Measurements from ENCODE around the gene GSTA5.
"Not testable (repeated sequence)": the region's sequence is repeated elsewhere in the genome, so short reads cannot be mapped to it uniquely, and the experiment has no call there.

Gene GSTA5

DNA sequence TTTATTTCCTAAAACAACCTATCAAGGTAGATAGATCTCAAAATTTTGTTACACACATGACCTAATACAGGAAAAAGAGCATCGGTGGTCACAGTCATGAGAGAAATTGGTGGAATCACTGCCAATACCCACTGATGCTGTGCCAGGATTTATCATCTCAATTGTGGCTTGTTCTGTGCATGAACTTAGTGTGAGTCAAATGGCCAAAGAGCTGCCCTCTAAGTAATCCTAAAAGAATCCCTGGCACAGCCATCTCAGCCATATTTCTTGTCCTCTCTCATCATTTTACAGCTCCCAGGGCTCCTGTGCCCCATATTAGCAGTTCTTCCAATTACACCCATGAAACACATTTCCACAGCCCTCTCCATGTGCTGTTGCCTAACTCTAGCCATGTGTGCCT is 6.1 kb downstream of the GSTA5 start:
- DNase-seq (ENCODE audit: low read depth): no peak

DNA sequence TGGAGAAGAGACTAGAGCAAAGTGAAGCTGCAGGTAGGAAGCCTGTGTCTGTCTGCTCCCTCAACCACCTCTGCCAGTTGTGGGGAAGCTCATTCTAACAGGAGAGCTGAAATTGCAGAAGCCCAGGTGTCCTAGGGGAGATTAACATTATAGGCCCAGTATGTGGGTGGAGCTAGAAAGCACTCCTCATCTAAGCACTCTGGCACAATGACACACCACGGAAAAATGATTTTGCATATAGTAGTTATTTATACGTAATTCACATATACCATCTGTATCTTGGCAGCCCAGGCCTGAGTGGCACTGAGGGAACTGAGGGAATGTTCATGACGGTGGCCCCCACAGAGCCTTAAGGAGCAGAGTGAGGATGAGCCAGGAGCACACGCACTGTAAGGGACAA is 9.7 kb downstream of the GSTA5 start:
- DNase-seq (ENCODE audit: low read depth): not testable (repeated sequence)

DNA sequence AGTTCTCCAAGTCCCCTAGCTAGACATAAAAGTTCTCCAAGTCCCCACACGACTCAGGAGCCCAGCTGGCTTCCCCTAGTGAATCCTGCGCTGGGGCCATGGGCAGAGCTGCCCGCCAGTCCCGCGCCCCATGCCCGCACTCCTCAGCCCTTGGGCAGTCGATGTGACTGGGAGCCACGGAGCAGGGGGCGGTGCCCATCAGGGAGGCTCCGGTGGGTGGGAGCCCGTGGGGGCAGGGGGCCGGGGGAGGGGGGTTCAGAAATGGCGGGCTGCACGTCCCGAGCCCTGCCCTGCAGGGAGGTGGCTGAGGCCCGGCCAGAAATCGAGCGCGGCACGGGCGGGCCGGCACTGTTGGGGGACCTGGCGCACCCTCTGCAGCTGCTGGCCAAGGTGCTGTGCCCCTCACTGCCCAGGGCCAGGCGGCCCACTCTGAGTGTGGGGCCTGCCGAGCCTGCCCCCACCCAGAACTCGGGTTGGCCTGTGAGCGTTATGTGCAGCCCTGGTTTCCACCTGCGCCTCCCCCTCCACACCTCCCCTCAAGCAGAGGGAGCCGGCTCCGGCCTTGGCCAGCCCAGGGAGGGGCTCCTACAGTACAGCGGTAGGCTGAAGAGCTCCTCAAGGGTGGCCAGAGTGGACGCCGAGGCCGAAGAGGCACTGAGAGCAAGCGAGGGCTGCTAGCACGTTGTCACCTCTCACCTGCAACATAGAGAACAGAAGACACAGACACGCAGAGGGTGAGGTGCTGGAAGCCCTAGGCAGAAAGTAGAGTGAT is 11.4 kb downstream of the GSTA5 start:
- no peak for DNase-seq (ENCODE audit: low read depth)

DNA sequence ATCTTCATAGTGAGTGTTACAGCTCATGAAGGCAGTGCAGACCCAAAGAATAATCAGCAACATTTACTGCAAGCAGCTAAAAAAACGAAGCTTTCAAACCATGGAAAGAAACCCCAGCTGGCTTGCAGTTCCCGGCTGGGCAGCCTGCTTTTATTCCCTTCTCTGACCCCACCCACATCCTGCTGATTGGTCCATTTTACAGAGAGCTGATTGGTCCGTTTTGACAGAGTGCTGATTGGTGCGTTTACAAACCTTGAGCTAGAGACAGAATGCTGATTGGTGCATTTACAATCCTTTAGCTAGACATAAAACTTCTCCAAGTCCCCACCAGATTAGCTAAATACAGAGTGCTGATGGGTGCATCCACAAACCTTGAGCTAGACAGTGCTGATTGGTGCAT is 12.0 kb downstream of the GSTA5 start:
- DNase-seq (ENCODE audit: low read depth): not testable (repeated sequence)

DNA sequence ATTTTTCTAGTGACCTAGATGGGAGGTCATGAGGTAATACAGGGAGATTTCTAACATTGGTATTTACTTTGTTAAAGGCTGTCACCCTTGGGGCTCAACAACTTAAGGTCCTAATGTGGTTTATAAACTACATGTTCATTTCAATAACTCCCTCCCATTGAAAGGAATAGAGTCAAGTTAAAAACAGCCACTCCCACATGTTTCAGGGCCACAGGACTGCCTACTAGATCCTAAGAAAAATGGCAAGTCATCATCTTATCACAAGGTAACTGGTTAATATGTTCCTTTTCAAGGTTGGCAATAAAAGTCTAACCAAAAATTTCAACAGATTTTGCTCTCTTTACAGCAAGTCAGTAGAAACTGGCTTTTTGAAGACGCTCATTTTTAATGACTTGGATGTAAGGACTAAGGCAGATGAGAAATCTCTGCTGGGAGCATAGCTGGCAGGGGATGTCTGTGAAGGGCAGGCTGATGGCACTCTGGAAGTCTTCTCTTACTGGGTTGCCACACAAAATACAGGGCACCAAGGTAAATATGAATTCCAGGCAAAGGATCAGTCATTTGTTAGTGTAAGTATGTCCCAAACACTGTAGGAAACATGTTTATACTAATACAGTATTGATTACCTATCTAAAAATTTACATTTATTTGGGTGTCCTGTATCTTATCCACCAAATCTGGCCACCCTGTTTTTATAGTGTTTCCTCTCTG is 13.4 kb downstream of the GSTA5 start:
- DNase-seq (ENCODE audit: low read depth): not testable (repeated sequence)

DNA sequence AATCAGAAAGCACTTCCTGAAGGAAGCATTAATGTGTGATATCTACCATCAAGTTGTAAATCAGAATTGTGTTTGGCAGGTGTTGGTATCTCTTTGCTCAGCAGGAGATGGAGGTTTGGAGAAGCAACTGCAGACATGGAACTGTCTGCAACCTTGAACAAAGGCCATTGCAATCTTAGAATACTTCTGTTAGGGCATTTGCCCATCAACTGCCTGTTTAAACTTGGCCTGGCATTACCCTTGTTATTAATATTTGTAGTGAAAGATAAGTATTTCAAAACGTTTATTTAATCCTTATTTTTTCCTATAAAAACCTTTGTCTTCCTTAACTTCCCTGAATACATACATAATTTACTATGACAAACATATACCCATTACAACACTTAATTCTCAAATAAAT is 14.1 kb downstream of the GSTA5 start:
- no peak for DNase-seq (ENCODE audit: low read depth)

DNA sequence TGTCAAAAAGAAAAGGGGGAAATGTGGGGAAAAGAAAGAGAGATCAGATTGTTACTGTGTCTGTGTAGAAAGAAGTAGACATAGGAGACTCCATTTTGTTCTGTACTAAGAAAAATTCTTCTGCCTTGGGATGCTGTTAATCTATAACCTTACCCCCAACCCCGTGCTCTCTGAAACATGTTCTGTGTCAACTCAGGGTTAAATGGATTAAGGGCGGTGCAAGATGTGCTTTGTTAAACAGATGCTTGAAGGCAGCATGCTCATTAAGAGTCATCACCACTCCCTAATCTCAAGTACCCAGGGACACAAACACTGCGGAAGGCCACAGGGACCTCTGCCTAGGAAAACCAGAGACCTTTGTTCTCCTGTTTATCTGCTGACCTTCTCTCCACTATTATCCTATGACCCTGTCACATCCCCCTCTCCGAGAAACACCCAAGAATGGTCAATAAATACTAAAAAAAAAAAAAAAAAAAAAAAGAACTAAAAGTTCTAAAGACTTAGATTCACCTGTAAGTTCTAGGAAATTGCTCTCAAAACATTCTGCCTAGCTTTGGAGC is 14.6 kb downstream of the GSTA5 start:
- not testable (repeated sequence) for DNase-seq (ENCODE audit: low read depth)

DNA sequence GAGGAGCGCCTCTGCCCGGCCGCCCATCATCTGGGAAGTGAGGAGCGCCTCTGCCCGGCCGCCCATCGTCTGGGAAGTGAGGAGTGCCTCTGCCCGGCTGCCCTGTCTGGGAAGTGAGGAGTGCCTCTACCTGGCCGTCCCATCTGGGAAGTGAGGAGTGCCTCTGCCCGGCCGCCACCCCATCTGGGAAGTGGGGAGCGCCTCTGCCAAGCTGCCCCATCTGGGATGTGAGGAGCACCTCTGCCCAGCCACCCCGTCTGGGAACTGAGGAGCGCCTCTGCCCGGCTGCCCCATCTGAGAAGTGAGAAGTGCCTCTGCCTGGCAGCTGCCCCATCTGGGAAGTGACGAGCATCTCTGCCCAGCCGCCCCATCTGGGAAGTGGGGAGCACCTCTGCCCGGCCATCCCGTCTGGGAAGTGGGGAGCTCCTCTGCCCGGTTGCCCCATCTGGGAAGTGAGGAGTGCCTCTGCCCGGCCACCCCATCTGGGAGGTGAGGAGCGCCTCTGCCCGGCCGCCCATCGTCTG is 15.3 kb downstream of the GSTA5 start:
- not testable (repeated sequence) for DNase-seq (ENCODE audit: low read depth)

DNA sequence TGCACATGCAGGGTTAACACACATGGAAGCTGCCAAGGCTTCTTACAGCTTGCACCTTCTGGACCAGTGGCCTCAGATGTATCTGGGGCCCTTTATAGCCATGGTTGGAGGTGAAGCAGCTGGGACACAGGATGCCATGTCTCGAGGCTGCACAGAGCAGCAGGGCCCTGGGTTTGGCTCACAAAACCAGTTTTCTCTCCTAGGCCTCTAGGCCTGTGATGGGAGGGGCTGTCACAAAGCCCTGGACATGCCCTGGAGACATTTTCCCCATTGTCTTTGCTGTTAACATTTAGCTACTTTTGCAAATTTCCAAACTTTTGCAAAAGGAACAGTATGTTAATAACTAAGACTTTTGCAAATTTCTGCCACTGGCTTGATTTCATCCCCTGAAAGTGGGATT is 18.8 kb downstream of the GSTA5 start:
- no peak for DNase-seq (ENCODE audit: low read depth)

DNA sequence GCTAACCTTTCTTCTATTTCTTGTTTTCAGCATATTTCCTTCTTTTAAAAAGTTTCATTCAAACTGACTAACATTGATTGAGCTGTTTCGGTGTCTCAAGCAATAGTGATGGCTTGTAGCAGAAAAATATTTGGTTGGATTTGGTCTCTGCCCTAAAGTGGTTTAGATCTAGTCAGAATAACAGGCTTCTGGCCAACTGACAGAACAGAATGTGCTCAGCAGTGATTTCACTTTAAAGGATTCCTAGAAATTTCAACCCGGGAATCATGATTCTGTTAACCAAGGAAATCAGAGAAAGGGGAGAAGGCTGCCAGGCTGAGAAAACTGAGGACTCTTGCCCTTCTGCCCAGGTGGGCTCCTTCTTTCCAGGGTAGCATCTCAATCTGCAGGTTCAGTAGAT is 20.4 kb downstream of the GSTA5 start:
- DNase-seq (ENCODE audit: low read depth): no peak

DNA sequence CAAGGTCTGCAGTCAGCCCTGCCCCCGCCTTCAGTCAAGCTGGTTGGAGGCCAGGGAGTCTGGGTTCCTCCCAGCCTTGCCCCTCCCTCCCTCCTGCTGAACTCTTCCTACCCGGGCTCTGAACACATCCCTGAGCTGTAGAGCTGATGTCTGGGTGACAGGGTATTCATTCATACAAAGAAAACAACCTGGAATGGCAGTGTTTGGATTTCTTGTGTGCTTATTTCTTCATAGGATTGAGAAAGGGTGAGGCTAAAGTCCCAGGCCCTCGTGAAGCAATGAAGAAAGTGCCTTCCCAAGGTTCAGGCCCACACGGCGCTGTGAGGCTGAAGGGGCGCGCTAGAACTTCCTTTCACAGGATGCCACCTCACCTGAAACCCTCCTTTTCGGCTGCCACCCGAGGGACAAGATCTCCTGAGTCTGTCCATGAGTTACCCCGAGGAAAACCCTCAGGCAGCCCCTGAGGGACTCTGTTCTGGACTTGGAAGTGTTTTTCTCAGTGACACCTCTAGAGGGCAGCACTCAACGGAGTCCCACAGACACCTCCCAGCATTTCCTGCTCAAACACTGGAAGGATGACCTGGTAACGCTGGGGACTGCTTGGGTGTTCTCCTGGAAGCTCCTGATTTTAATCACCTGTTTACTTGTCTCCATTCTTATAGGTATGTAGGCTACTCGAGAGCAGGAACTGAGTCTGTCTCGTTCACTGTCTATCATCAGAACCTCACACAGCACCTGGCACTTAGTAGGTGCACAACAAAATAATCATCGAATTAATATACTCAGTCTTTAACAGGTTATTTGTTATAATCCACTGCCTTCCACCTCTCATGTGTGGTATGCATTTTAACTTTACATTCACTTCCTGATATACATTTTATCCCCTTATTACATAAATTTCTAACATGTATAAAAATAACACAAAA is 25.2 kb downstream of the GSTA5 start:
- DNase-seq (ENCODE audit: low read depth): no peak

DNA sequence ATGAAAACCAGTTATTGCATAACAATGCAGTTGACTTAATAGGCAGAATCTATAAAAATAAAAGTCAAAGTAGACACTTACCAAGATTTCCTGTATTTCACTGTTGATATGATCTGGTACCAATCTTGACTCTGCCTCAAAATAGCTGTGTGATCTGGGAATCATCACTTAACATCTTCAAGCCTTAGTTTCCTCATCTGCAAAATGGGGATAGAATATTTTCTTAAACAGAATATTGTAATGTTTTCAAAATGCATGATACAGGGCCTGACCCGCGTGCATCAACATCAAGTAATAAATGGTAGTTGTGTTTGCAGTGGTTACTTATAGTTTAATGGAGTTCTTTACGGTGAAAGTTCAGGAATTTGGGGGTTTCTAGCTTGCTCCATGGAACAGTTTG is 26.1 kb downstream of the GSTA5 start:
- DNase-seq (ENCODE audit: low read depth): not testable (repeated sequence)

DNA sequence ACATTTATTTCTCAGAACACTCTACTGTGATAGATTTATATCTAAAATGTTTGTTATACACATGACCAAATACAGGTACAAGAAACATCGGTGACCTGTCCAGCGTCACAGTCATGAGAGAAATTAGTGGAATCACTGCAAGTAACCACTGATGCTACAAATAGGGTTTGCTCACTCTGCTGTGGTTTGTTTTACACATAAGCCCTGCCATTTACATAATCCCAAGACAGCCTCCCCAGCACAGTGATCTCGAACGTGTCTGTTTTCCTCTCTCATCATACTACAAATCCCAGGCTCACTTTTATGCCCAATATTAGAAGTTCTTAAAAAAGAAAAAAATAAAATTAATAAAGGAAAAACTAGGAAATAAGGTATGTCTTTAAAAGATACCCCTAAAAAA is 30.8 kb downstream of the GSTA5 start:
- DNase-seq (ENCODE audit: low read depth): not testable (repeated sequence)

DNA sequence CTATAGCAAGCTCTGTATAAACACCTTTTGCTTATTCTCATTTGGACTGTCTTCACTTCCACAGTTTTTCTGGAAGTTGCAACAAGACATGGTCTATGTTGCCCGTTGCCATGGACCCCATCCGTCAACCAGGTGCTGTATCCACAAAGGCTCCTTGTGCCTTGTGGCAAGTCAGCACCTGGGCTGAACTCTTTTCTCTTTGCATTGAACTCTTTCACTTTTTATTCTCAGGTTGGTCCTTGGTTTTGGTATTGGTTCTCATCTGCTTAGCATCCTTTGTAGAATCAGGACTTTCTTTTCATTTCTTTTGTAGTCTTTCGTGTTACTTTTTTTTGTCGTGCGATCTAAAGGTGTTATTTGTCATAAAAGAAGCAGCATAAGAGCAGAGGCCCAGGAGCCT is 32.0 kb downstream of the GSTA5 start:
- no peak for DNase-seq (ENCODE audit: low read depth)

DNA sequence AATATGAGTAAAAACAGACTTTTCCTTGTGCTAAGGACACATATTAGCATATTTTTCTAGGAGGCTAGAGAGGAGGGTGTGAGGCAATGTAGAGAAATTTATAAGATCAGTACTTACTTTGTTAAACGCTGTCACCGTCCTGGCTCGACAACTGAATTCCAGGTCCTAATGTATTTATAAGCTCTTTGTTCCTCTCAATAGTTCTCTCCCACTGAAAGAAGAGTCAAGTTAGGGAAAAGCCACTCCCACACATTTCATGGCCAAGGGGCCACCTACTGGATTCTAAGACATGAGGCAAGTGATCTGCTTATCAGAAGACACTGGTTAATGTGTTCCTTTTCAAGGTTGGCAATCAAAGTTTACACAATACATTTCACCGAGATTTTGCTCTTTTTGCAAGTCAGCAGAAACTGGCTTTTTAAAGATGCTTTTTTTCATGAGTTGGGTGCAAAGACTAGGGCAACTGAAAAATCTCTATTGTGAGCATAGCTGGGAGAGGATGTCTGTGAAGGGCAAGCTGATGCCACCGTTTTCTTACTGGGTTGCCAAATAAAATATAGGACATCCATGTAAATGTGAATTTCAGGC is 36.9 kb downstream of the GSTA5 start, which contains the start of gene GSTA1:
Gene GSTA1 (minus strand): TSS at position 149 of the 588 bp plus-strand sequence. CDS start 4,549 bp downstream, outside the sequence.
- not testable (repeated sequence) for DNase-seq (ENCODE audit: low read depth)

DNA sequence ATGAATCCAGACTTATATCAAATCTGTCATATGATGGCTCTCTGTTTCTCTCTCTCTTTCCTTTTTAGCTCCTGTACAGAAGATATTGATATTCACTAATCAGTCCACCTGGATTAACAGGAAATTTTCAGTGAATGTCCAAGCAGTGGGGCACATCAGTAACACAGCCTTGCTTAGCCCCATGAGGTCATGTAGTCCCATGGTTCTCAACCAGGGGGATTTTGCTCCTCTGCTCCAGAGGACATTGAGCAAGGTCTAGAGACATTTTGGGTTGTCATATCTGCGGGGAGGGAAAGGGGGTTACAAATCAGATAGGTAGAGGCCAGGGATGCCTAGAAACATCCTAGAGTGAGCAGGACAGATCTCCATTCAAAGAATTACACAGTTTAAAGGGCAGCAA is 37.8 kb downstream of the GSTA5 start:
- DNase-seq (ENCODE audit: low read depth): no peak

DNA sequence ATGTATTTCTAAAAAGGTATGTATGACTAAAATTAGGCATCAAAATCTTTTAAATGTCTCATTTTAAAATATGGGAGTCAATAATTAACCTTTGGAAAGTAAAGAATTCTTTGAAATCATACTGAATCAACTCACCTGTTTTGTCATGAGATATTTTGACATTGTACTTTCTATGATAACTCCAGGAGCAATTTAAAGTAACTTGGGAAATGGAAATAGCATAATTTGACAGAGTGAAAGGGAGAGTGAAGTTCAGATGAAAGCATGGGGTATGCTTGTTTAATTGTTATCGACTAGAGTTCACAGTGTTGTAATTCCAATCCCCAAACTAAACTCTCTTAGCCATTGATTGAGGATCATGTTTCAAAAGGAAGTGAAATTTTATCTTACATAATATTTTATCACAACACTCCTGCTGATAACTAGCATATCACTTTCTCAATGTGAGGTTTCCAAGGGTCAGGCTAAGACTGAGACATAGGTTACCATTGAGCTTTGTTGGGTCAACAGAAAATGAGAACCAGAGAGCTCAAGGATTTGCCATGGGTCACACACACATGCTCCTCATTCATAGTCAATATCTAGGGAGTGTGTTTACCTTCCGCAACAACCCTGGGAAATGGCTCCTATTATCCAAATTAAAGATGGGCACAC is 39.3 kb downstream of the GSTA5 start:
- DNase-seq (ENCODE audit: low read depth): no peak

DNA sequence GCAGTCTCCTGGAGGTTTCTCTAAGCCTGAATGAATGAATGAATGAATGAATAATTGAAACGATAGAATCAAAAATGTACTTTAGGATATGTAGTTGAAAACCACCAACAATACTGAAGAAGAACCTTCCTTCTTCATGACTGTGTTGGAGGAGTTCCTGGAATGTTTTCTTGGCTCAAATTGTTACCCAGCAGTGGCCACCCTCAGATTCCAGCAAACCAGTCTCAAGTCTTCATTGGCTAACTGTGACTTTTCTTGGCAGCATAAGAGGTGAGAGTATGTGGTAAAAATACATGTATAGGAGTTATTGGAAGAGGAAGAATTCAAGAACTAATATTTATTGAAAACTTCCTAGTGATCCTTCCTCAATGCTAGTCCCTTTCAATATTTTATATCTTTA is 41.3 kb downstream of the GSTA5 start:
- not testable (repeated sequence) for DNase-seq (ENCODE audit: low read depth)

DNA sequence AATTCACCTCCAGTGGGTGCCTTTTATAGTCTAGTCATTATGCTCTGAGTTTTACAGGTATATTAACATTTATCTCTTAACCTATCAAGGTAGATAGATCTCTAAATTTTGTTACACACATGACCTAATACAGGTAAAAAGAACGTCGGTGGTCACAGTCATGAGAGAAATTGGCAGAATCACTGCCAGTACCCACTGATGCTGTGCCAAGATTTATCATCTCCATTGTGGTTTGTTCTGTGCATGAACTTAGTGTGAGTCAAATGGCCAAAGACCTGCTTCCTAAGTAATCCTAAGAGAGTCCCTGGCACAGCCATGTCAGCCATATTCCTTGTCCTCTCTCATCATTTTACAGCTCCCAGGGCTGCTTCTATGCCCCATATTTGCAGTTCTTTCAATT is 46.2 kb downstream of the GSTA5 start:
- not testable (repeated sequence) for DNase-seq (ENCODE audit: low read depth)

DNA sequence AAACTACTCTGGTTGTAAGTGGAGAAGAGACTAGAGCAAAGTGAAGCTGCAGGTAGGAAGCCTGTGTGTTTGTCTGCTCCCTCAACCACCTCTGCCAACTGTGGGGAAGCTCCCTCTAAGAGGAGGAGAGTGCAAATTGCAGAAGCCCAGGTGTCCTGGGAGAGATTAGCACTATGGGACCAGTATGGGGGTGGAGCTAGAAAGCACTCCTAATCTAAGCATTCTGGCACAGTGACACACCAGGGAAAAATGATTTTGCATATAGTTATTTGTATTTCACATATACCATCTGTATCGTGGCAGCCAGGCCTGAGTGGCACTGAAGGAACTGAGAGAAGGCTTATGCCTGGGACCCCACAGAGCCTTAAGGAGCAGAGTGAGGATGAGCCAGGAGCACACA is 49.8 kb downstream of the GSTA5 start:
- no peak for DNase-seq (ENCODE audit: low read depth)

DNA sequence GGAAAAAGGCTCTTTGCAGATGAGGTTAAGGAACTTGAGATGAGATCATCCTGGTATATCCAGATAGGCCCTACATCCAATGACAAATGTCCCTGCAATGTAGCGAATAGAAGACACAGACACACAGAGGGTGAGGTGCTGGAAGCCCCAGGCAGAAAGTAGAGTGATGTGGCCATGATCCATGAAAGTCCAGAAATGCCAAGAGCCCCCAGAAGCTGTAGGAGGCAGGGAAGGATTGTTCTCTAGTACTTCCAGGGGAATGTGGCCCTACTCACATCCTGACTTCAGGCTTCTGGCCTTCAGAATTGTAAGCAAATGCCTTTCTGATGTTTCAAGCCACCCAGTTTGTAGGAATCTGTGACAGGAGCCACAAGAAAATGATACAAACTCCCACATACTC is 51.0 kb downstream of the GSTA5 start:
- not testable (repeated sequence) for DNase-seq (ENCODE audit: low read depth)

All from stimulated activated CD8-positive, alpha-beta memory T cell treated with anti-CD3 and anti-CD28 coated beads, Interleukin-15, amount 100 ng/mL, for 24 hours (primary cell).